HepG2 (cell line): ENCODE measurements around the gene LMBRD2. TPM values are rescaled to one million over a fixed set of nuclear protein-coding genes. Genes with fewer than 3 reads are reported as not detected.

ENCODE experiments used
- GTF3A ChIP-seq: sonication (generic); formaldehyde crosslinking; conservative IDR thresholded peaks from 2 replicates; pipeline ENCODE4 v1.4.0; 2020; ENCODE audit warnings: mild to moderate bottlenecking, missing genetic modification reagents
- HDAC2 ChIP-seq: sonication (generic); formaldehyde crosslinking; IDR thresholded peaks from 2 replicates; pipeline ENCODE4 v1.4.0; 2020; ENCODE audit warnings: missing genetic modification reagents
- ISX ChIP-seq: sonication (generic); formaldehyde crosslinking; conservative IDR thresholded peaks from 2 replicates; pipeline ENCODE4 v1.5.0; 2020; ENCODE audit warnings: missing genetic modification reagents
- MAFK ChIP-seq, 2 experiments: IDR thresholded peaks in 1 of 2; conservative IDR thresholded peaks in 1 of 2; 2 replicates each; pipeline ENCODE4 v1.6.1; 2011; ENCODE audit warnings: improper control_type of control experiment in 2 of 2, low read length in 2 of 2
- MIXL1 ChIP-seq: IDR thresholded peaks from 2 replicates; pipeline ENCODE4 v1.6.1; 2016
- PRMT3 ChIP-seq: sonication (generic); formaldehyde crosslinking; IDR thresholded peaks from 2 replicates; pipeline ENCODE4 v1.8.1; 2022; ENCODE audit warnings: low read depth, mild to moderate bottlenecking, moderate library complexity, missing genetic modification reagents, borderline replicate concordance
- RXRB ChIP-seq: IDR thresholded peaks from 2 replicates; pipeline ENCODE4 v1.6.1; 2016; ENCODE audit warnings: borderline replicate concordance, missing genetic modification reagents, missing compliant biosample characterization
- SALL2 ChIP-seq: sonication (generic); formaldehyde crosslinking; IDR thresholded peaks from 2 replicates; pipeline ENCODE4 v1.8.1; 2023; ENCODE audit warnings: mild to moderate bottlenecking, missing genetic modification reagents, inconsistent platforms
- SIX4 ChIP-seq: sonication (generic); formaldehyde crosslinking; IDR thresholded peaks from 2 replicates; pipeline ENCODE4 v1.4.0; 2020; ENCODE audit warnings: missing genetic modification reagents
- SKI ChIP-seq: fragments of 450-650 bp; IDR thresholded peaks from one replicate; pipeline ENCODE4 v1.6.1; 2018; ENCODE audit warnings: mild to moderate bottlenecking; ENCODE audit not compliant: partially characterized antibody
- ZNF282 ChIP-seq: fragments of 450-650 bp; IDR thresholded peaks from 2 replicates; pipeline ENCODE4 v1.6.1; 2018; ENCODE audit not compliant: partially characterized antibody
- ZNF460 ChIP-seq: sonication (generic); formaldehyde crosslinking; IDR thresholded peaks from 2 replicates; pipeline ENCODE4 v1.5.1; 2020; ENCODE audit warnings: missing genetic modification reagents, mild to moderate bottlenecking, borderline replicate concordance
- ZNF709 ChIP-seq: sonication (generic); formaldehyde crosslinking; IDR thresholded peaks from 2 replicates; pipeline ENCODE4 v1.5.0; 2020; ENCODE audit warnings: mild to moderate bottlenecking, missing genetic modification reagents
- ZNF749 ChIP-seq: sonication (generic); formaldehyde crosslinking; IDR thresholded peaks from 2 replicates; pipeline ENCODE4 v1.8.0; 2022; ENCODE audit warnings: mild to moderate bottlenecking, missing genetic modification reagents, moderate library complexity, borderline replicate concordance
- polyA plus RNA-seq, 8 experiments: library from polyadenylated mRNA; depleted of rRNA in 3 of 8; stranded (reverse) in 7 of 8; unstranded in 1 of 8; fragments of >200 nt; fragmentation: Illumina TruSeq in 4 of 8; extraction: Trizol in 4 of 8; gene quantifications; 2 replicates each; pipeline versions ENCODE4 v1.2.1 to v1.2.3, GENCODE V29; 2011 to 2016; ENCODE audit warnings: low read depth in 4 of 8, missing spikeins in 1 of 8, mixed read lengths in 1 of 8; ENCODE audit not compliant: insufficient read depth in 1 of 8
- total RNA-seq, 5 experiments: library from RNA; depleted of rRNA; stranded (reverse); fragments of >200 nt; fragmentation: Illumina TruSeq; extraction: Trizol; gene quantifications; 2 replicates each; pipeline ENCODE4 v1.2.3, GENCODE V29; 2016; ENCODE audit warnings: low read depth in 1 of 5
- TF ChIP-seq, protein P1 (sequence below): sonication (generic); formaldehyde crosslinking; IDR thresholded peaks from 2 replicates; pipeline ENCODE4 v1.9.0; 2022; ENCODE audit warnings: missing genetic modification reagents, mild to moderate bottlenecking, borderline replicate concordance
- TF ChIP-seq, protein P2 (sequence below): IDR thresholded peaks from 2 replicates; pipeline ENCODE4 v1.4.0; 2020; ENCODE audit warnings: mild to moderate bottlenecking, missing genetic modification reagents
- TF ChIP-seq, protein P3 (sequence below): sonication (generic); formaldehyde crosslinking; IDR thresholded peaks from 2 replicates; pipeline ENCODE4 v1.8.1; 2023; ENCODE audit warnings: mild to moderate bottlenecking, missing genetic modification reagents, borderline replicate concordance

Gene LMBRD2
- total and polyA plus RNA-seq, 2 of the 13 experiments (the other 11 are each of a cell fraction or from before 2014, with no cell fraction given), result 2.0 to 4.7 TPM

DNA sequence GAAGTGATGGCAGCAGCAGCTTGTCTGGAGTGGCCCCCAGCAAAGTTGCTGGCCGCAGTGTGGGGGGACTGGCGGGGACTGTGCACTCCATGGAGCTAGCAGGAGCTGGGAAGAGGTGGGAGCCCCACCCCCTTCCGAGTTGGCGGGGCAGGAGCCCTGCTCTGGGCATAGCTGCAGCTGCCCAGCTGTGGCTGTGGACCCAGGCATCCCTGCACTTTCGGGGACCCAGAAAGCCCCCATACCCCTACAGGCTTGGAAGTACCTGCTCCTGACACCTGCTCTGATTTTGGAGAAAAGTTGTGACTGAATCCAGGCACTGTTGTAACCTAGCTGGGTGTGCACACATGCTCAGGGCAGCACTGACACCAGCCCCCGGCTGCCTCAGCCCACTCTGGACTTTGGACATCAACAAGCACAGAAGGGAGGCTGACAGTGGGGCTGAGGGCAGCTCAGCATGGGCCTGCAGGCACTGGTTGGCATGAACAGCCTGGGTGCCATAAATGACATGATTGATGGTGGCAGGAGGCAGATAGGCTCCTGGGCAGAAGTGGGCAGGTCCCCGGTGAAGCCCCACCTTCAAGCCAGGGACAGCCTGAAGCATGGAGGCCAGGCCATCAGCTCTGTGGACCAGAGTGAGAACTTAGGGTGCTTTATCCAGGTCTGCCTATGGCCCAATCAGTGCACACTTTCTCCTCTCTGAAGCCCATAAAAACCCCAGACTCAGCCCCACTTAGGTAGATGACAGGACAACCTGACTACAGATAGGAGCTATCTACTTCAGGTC lies 12.6 kb downstream of the LMBRD2 start (continued):
- TF ChIP-seq, protein P1, sequence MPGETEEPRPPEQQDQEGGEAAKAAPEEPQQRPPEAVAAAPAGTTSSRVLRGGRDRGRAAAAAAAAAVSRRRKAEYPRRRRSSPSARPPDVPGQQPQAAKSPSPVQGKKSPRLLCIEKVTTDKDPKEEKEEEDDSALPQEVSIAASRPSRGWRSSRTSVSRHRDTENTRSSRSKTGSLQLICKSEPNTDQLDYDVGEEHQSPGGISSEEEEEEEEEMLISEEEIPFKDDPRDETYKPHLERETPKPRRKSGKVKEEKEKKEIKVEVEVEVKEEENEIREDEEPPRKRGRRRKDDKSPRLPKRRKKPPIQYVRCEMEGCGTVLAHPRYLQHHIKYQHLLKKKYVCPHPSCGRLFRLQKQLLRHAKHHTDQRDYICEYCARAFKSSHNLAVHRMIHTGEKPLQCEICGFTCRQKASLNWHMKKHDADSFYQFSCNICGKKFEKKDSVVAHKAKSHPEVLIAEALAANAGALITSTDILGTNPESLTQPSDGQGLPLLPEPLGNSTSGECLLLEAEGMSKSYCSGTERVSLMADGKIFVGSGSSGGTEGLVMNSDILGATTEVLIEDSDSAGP, result peak; percentile 83
- TF ChIP-seq RXRB (CRISPR knock-in tag), result peak; percentile 71
- no peak; the same call in 1 of the 2 replicates for TF ChIP-seq SIX4 (CRISPR knock-in tag)
- no peak for TF ChIP-seq PRMT3 (CRISPR knock-in tag)
- TF ChIP-seq SALL2 (CRISPR knock-in tag), result peak; percentile 44; the same call in 1 of the 2 replicates
- TF ChIP-seq ZNF749 (CRISPR knock-in tag), result 0 out of 2 replicates have a peak, but pooled peaks have one; percentile 15
- TF ChIP-seq HDAC2 (CRISPR knock-in tag), result peak; percentile 75
- TF ChIP-seq MIXL1, result 0 out of 2 replicates have a peak, but pooled peaks have one; percentile 21
- TF ChIP-seq SKI, result peak; percentile 16
- no peak for TF ChIP-seq ZNF709
- TF ChIP-seq, protein P2, sequence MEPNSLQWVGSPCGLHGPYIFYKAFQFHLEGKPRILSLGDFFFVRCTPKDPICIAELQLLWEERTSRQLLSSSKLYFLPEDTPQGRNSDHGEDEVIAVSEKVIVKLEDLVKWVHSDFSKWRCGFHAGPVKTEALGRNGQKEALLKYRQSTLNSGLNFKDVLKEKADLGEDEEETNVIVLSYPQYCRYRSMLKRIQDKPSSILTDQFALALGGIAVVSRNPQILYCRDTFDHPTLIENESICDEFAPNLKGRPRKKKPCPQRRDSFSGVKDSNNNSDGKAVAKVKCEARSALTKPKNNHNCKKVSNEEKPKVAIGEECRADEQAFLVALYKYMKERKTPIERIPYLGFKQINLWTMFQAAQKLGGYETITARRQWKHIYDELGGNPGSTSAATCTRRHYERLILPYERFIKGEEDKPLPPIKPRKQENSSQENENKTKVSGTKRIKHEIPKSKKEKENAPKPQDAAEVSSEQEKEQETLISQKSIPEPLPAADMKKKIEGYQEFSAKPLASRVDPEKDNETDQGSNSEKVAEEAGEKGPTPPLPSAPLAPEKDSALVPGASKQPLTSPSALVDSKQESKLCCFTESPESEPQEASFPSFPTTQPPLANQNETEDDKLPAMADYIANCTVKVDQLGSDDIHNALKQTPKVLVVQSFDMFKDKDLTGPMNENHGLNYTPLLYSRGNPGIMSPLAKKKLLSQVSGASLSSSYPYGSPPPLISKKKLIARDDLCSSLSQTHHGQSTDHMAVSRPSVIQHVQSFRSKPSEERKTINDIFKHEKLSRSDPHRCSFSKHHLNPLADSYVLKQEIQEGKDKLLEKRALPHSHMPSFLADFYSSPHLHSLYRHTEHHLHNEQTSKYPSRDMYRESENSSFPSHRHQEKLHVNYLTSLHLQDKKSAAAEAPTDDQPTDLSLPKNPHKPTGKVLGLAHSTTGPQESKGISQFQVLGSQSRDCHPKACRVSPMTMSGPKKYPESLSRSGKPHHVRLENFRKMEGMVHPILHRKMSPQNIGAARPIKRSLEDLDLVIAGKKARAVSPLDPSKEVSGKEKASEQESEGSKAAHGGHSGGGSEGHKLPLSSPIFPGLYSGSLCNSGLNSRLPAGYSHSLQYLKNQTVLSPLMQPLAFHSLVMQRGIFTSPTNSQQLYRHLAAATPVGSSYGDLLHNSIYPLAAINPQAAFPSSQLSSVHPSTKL, result peak; percentile 77
- no peak for TF ChIP-seq ZNF282
- no peak for TF ChIP-seq MAFK (conservative IDR thresholded peaks at IDR 0.05 in 1 of 2, IDR thresholded peaks at IDR 0.05 in 1 of 2; ENCODE audit: low read length in 2 of 2)
- no peak for TF ChIP-seq ISX (CRISPR knock-in tag)
- TF ChIP-seq ZNF460, result no peak; the same call in 1 of the 2 replicates
- TF ChIP-seq GTF3A (CRISPR knock-in tag), result no peak
- TF ChIP-seq, protein P3, sequence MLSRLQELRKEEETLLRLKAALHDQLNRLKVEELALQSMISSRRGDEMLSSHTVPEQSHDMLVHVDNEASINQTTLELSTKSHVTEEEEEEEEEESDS (CRISPR knock-in tag), result no peak
